ENCODE data around the gene SPIRE1.

DNA sequence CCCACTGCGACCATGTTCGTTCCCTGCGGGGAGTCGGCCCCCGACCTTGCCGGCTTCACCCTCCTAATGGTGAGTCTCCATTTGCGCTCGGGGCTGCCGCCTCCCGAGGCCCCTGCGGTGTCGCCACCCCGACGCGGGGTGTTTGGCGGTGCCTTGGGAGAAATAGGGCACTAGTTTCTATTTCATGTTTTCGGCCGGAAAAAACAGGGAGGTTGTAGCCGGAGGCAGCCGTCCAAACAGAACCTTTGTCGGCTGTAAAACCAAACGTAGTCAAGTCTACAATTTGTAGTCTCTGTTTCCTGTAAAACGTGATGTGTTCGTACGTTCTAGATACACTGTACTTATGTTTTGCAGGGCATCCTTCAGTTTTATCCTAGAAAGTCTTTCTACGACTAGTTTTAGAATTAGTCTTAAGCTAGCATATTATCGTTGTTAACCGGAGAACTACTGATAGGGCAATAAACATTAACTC lies 45.2 kb upstream of the SPIRE1 start:
- TF ChIP-seq, protein P1, sequence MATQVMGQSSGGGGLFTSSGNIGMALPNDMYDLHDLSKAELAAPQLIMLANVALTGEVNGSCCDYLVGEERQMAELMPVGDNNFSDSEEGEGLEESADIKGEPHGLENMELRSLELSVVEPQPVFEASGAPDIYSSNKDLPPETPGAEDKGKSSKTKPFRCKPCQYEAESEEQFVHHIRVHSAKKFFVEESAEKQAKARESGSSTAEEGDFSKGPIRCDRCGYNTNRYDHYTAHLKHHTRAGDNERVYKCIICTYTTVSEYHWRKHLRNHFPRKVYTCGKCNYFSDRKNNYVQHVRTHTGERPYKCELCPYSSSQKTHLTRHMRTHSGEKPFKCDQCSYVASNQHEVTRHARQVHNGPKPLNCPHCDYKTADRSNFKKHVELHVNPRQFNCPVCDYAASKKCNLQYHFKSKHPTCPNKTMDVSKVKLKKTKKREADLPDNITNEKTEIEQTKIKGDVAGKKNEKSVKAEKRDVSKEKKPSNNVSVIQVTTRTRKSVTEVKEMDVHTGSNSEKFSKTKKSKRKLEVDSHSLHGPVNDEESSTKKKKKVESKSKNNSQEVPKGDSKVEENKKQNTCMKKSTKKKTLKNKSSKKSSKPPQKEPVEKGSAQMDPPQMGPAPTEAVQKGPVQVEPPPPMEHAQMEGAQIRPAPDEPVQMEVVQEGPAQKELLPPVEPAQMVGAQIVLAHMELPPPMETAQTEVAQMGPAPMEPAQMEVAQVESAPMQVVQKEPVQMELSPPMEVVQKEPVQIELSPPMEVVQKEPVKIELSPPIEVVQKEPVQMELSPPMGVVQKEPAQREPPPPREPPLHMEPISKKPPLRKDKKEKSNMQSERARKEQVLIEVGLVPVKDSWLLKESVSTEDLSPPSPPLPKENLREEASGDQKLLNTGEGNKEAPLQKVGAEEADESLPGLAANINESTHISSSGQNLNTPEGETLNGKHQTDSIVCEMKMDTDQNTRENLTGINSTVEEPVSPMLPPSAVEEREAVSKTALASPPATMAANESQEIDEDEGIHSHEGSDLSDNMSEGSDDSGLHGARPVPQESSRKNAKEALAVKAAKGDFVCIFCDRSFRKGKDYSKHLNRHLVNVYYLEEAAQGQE (IDR thresholded peaks at IDR 0.05; ENCODE audit: low read depth) = no peak
- no peak for TF ChIP-seq TAF1 (IDR thresholded peaks at IDR 0.05; ENCODE audit: low read depth)

Data from Ishikawa (cell line).